ENCODE measurements around the gene DHPS. TPM values are rescaled to one million over a fixed set of nuclear protein-coding genes. Genes with fewer than 3 reads are reported as not detected.
"Not testable (repeated sequence)": the region's sequence is repeated elsewhere in the genome, so short reads cannot be mapped to it uniquely, and the experiment has no call there.

The DHPS gene
- 200 TPM for polyA plus RNA-seq (2012; ENCODE audit: insufficient read depth, insufficient read length)

DNA sequence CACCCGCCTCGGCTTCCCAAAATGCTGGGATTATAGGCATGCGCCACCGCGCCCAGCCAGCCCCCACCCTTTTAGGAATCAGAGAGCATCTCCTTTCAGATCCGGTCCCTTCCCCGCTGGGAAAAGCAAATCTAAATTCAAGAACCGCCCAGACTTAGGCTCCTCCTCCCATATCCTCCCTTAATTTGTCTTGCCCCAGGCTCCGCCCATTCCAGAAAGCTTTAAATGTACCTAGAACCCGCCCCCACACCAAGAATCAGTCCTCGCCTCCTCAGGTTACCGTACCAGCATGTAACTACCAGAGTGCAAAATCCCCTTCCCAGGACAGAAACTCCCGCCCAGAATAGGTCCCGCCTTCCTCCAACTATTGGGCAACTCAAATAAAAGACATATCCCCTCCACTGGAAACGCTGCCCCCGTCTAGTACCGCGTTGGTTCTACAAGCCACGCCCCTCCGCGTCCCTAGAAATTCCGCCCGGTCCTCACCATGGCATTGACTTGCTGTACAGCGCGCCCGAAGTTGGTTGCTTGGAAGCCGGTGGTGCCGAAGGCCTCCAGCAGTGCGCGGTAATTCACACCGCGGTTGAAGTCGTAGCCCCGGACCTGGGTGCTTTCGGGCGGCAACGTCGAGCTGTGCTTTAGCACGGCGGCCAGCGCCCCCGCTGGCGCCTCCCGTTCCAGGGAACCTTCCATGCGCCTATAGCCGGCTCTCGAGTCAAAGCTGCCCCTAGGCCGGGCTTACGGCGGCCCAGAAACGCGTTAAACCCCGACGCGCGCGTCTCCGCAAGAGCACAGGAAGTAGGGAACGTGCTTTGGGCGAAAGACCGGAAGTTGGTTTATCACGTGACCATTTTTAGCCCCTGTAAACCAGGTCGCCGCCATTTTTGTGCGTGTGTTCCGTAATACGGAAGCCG is at the start of gene DHPS:
Gene DHPS, minus strand, starts transcription at position 807 of the 914 bp plus-strand sequence. Its CDS starts 114 bp downstream, at position 693.
- H3K4me3 ChIP-seq (ENCODE audit: low read length): peak within 1 kb of the TSS; percentile 95
- peak; percentile 99 for DNase-seq (ENCODE audit: low read depth, low spot score)

DNA sequence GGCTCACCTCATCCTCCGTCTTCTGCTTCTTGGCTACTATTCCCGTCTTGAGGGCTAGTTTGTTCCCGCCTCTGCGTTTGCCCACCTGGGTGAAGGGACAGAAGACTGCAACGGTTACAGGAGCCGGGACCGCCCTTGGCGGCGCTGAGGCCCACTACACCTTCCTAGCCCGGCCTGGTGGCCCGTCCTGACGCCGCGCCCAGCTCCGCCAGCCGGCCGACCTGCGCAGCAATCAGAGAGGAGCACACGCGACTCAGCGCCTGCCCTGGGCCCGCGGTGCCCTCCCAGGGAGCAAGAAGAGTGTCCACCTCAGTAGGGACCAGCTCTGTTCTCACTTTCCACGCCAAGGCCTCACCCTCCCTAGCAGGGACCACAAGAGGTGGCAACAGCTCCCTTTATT is 49.7 kb upstream of the DHPS start:
- no peak overlapping the region for H3K4me3 ChIP-seq (ENCODE audit: low read length)
- no peak for DNase-seq (ENCODE audit: low read depth, low spot score)

DNA sequence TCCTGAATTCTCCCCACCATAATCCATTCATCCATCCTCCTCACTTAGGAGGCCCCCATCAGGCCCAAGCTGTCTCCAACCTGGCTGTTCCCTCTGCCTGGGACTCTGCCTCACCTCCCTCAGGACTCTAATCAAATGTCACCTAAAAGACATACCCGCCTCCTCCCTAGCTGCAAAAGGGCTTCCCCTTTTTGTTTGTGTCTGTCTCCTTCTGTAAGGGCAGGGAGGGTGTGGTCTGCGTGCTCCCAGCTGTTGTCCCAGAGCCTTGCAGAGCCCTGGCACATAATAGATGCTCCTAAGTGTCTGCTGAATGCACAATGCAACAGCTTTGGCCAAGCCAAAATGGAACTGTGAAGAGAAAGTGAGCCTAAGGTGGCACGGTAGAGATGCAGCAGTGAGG is 48.4 kb upstream of the DHPS start:
- no peak for DNase-seq (ENCODE audit: low read depth, low spot score)
- no peak overlapping the region for H3K4me3 ChIP-seq (ENCODE audit: low read length)

- no peak overlapping the region for H3K4me3 ChIP-seq (ENCODE audit: low read length)
- no peak for DNase-seq (ENCODE audit: low read depth, low spot score)
These were observed 46.2 kb upstream of the DHPS start for GRCh38 chr19:12727745-12728433.

- DNase-seq (ENCODE audit: low read depth, low spot score): no peak
- H3K4me3 ChIP-seq (ENCODE audit: low read length): no peak overlapping the region
These were observed 45.3 kb upstream of the DHPS start for GRCh38 chr19:12726988-12727316.

DNA sequence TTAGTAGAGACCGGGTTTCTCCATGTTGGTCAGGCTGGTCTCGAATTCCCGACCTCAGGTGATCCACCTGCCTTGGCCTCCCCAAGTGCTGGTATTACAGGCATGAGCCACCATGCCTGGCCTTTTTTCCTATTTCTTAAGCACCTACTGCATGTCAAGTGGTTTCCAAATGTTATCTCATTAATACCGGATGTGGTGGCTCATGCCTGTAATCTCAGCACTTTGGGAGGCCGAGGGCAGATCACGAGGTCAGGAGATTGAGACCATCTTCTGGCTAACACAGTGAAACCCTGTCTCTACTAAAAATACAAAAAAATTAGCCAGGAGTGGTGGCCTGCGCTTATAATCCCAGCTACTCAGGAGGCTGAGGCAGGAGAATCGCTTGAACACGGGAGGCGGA is 43.9 kb upstream of the DHPS start:
- not testable (repeated sequence) for H3K4me3 ChIP-seq (ENCODE audit: low read length)

GRCh38 chr19:12723641-12724426 is 42.2 kb upstream of the DHPS start, which contains the start of gene TNPO2:
TSS of gene TNPO2 (minus strand) at chr19:12723932. CDS start at chr19:12720977, 2,955 bp downstream.
- DNase-seq (ENCODE audit: low read depth, low spot score): peak; percentile 83

More for the DNA sequence above, 43.9 kb upstream of the DHPS start:
- not testable (repeated sequence) for DNase-seq (ENCODE audit: low read depth, low spot score)

DNA sequence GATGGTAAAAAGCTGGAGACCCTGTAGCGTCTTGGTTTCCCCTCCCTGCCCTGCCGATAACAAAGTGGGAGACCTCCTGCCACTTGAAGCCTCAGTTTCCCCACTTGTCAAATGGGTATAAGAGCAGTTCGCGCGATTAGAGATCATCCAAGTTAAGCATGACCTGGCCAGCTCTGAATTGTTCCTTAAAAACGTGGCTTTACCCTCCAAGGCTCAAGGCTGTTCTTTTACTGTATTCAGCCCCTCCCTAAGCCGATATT is 41.6 kb upstream of the DHPS start:
- no peak for DNase-seq (ENCODE audit: low read depth, low spot score)
- peak overlapping the region; percentile 99 for H3K4me3 ChIP-seq (ENCODE audit: low read length)

More at GRCh38 chr19:12723641-12724426, 42.2 kb upstream of the DHPS start, which contains the start of gene TNPO2:
- peak within 1 kb of the TSS; percentile 99 for H3K4me3 ChIP-seq (ENCODE audit: low read length)

DNA sequence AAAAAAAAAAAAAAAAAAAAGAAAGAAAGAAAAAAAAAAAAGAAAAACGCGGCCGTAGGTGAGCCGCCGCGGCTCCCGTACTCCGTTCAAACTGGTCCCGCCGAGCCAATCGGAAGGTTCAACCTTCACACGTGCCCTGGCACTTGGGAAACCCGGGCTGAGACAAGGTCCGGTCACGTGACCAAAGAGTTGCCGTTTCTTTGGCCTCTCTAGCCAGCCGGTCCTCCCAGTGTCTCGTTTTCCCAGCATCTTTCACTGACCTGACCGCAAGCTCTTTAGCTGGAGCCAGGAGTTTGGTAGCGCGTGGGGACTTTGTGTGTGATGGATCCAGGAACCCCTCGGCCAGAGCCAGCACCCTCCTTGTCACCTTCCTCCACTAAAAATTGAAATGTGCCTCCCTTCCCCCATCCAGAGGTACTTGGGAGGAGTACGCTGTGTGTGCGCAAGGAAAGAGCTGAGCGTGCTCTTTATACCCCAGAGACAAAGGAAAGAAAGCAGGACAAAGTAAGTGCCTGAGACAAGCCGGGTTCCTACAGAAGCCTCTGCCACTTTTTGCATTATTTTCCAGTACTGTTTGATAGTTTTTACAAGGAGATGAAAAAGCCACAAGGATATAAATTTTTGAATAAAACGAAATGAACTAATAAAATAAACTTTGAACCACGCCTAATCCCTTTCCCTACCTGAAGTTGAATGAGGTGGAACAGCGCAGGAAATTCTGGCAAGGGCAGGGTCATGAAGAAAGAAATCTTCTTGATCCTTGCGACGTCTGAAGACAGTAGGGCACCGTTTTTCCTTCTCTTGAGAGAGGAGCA is 41.1 kb upstream of the DHPS start:
- H3K4me3 ChIP-seq (ENCODE audit: low read length): peak overlapping the region; percentile 99
- peak; percentile 99 for DNase-seq (ENCODE audit: low read depth, low spot score)

GRCh38 chr19:12721656-12722565 is 40.2 kb upstream of the DHPS start:
- DNase-seq (ENCODE audit: low read depth, low spot score): peak; percentile 41
- peak overlapping the region; percentile 99 for H3K4me3 ChIP-seq (ENCODE audit: low read length)

- no peak for DNase-seq (ENCODE audit: low read depth, low spot score)
- H3K4me3 ChIP-seq (ENCODE audit: low read length): peak overlapping the region; percentile 99
These were observed 39.4 kb upstream of the DHPS start for GRCh38 chr19:12720851-12721655.

DNA sequence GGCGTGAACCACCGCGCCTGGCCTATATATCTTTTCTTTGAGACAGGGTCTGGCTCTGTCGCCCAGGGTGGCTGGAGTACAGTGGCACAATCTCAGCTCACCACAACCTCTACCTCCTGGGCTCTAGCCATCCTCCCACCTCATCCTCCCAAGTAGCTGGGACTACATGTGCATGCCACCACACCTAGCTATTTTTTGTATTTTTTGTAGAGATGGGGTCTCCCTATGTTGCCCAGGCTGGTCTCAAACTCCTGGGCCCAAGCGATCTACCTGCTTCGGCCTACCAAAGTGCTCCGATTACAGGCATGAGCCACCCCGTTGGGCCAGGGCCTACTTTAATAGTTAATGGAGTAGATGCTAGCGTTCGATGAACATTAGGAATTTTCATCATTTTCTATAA is 38.6 kb upstream of the DHPS start:
- no peak for DNase-seq (ENCODE audit: low read depth, low spot score)
- H3K4me3 ChIP-seq (ENCODE audit: low read length): peak overlapping the region; percentile 99

- H3K4me3 ChIP-seq (ENCODE audit: low read length): no peak overlapping the region
- DNase-seq (ENCODE audit: low read depth, low spot score): no peak
These were observed 34.2 kb upstream of the DHPS start for GRCh38 chr19:12715929-12716328.

- H3K4me3 ChIP-seq (ENCODE audit: low read length): no peak overlapping the region
- DNase-seq (ENCODE audit: low read depth, low spot score): no peak
These were observed 33.4 kb upstream of the DHPS start for GRCh38 chr19:12715102-12715501.

GRCh38 chr19:12713304-12713703 is 31.6 kb upstream of the DHPS start:
- not testable (repeated sequence) for DNase-seq (ENCODE audit: low read depth, low spot score); H3K4me3 ChIP-seq (ENCODE audit: low read length)

GRCh38 chr19:12712077-12712476 is 30.4 kb upstream of the DHPS start:
- not testable (repeated sequence) for DNase-seq (ENCODE audit: low read depth, low spot score); H3K4me3 ChIP-seq (ENCODE audit: low read length)

GRCh38 chr19:12711187-12711586 is 29.5 kb upstream of the DHPS start:
- DNase-seq (ENCODE audit: low read depth, low spot score): no peak

More at GRCh38 chr19:12711187-12711586, 29.5 kb upstream of the DHPS start:
- H3K4me3 ChIP-seq (ENCODE audit: low read length): no peak overlapping the region

All from Jurkat, Clone E6-1 (cell line).